Progenitor cell of endocrine pancreas (in vitro differentiated cells): ENCODE measurements around the gene NANOS1. TPM values are rescaled to one million over a fixed set of nuclear protein-coding genes. Genes with fewer than 3 reads are reported as not detected.

Source experiments
- DNase-seq: peaks from one replicate; pipeline ENCODE4 v3.0.0; 2021; ENCODE audit warnings: low spot score; ENCODE audit not compliant: unreplicated experiment
- H3K27ac Mint-ChIP-seq: 2 replicates; pipeline ENCODE4 v1.8.0; 2021; ENCODE audit warnings: mild to moderate bottlenecking, moderate library complexity, mixed read lengths
- H3K27me3 Mint-ChIP-seq: 2 replicates; pipeline ENCODE4 v1.8.0; 2021; ENCODE audit warnings: mixed read lengths
- H3K36me3 Mint-ChIP-seq: 2 replicates; pipeline ENCODE4 v1.8.0; 2022; ENCODE audit warnings: mixed read lengths; ENCODE audit not compliant: insufficient read depth
- H3K4me1 Mint-ChIP-seq: 2 replicates; pipeline ENCODE4 v1.8.0; 2021; ENCODE audit warnings: low read depth, mixed read lengths
- H3K4me3 Mint-ChIP-seq: 2 replicates; pipeline ENCODE4 v1.8.0; 2021; ENCODE audit warnings: low read depth, mild to moderate bottlenecking, moderate library complexity, mixed read lengths
- H3K9me3 Mint-ChIP-seq: 2 replicates; pipeline ENCODE4 v1.8.0; 2021; ENCODE audit warnings: low read depth, mixed read lengths
- total RNA-seq: library from RNA; stranded (reverse); gene quantifications from 2 replicates; pipeline ENCODE4 v1.2.1, GENCODE V29; 2021
- TF ChIP-seq, protein P1 (sequence below): fragments of 200-600 bp; sonication (generic); IDR thresholded peaks from one replicate; pipeline ENCODE4 v1.5.0; 2021; ENCODE audit warnings: antibody characterized with exemption, mild to moderate bottlenecking; ENCODE audit not compliant: unreplicated experiment

The NANOS1 gene
- total RNA-seq, 1 donor from 2014 or later = 2.7 TPM

DNA sequence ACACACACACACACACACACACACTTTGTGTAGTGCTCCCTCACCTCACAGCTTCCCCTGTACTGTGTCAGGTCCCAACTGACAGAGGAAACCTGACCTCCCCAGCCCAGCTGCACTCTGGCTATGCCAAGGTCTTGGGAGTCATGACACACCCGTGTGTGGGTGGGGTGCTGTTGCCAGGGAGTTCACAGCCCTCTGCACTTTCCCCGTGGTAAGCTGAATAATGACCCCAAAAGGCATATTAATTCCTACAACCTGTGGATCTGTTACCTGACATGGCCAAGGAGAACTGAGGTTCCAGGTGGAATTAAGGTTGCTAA lies 8.9 kb upstream of the NANOS1 start:
- DNase-seq = no peak
- Mint-ChIP-seq H3K36me3 (no peaks in the 10 kb centered on the region), H3K4me3 (no peak overlapping the region), H3K9me3 (no peaks in the 10 kb centered on the region), H3K27me3 (peaks cover 8% of the 10 kb centered on the region), H3K27ac (no peak overlapping the region), H3K4me1 (no peaks in the 10 kb centered on the region)
- TF ChIP-seq, protein P1, sequence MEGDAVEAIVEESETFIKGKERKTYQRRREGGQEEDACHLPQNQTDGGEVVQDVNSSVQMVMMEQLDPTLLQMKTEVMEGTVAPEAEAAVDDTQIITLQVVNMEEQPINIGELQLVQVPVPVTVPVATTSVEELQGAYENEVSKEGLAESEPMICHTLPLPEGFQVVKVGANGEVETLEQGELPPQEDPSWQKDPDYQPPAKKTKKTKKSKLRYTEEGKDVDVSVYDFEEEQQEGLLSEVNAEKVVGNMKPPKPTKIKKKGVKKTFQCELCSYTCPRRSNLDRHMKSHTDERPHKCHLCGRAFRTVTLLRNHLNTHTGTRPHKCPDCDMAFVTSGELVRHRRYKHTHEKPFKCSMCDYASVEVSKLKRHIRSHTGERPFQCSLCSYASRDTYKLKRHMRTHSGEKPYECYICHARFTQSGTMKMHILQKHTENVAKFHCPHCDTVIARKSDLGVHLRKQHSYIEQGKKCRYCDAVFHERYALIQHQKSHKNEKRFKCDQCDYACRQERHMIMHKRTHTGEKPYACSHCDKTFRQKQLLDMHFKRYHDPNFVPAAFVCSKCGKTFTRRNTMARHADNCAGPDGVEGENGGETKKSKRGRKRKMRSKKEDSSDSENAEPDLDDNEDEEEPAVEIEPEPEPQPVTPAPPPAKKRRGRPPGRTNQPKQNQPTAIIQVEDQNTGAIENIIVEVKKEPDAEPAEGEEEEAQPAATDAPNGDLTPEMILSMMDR = no peak

DNA sequence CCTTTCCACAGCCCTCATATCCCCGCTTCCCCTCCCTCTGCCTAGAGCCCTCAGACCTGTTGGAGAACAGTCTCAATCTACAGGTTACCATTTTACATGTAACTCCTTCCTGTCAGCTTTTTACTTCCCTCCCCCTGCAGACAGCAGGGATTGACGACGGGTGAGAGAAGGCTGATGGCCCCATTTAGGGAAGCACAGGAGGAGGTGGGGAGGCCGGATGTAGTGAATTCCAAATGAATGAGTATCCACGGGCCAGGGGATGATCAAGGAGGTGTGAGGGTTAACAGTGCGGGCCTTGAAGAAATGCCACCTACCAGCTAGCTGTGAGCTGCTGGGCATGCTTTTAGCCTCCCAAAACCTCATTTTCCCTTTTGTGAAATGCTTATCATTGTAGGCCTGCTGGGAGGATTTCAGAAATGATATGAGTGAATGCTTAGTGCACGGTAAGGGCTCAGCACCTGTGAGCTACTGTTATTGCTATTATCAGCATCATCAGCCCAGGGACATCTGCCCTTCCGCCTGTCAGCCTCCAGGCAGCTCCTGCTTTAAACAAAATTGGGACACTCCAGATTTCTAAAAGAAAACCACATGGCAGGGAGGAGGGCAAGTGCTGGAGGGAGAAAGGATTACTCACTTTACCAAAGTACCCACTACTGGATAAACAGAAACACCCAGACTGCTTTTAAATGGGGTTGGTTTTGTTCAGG lies 6.5 kb upstream of the NANOS1 start:
- Mint-ChIP-seq H3K9me3 (no peaks in the 10 kb centered on the region), H3K27ac (no peak overlapping the region), H3K36me3 (no peaks in the 10 kb centered on the region), H3K4me3 (no peak overlapping the region), H3K27me3 (peaks cover 21% of the 10 kb centered on the region), H3K4me1 (no peaks in the 10 kb centered on the region)
- TF ChIP-seq, protein P1 = no peak
- no peak for DNase-seq

DNA sequence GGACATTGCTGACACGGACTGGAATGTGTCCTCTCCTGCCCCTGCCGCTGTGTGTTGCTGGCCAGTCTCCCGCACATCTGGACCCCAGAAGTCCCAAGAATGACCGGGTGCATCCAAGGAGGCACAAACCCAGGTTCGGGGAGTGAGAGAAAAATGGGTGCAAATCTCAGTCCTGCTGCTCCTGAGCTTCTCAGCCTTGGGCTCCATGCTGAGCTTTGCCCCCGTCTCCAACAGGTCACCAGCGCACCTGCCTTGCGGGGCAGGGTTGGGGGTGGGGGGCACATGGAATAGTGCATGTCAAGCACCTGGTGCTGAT lies 6.0 kb upstream of the NANOS1 start:
- Mint-ChIP-seq H3K4me1 (no peaks in the 10 kb centered on the region), H3K27me3 (peaks cover 25% of the 10 kb centered on the region), H3K9me3 (no peaks in the 10 kb centered on the region), H3K4me3 (no peak overlapping the region), H3K36me3 (no peaks in the 10 kb centered on the region), H3K27ac (no peak overlapping the region)
- DNase-seq = no peak
- TF ChIP-seq, protein P1 = no peak

DNA sequence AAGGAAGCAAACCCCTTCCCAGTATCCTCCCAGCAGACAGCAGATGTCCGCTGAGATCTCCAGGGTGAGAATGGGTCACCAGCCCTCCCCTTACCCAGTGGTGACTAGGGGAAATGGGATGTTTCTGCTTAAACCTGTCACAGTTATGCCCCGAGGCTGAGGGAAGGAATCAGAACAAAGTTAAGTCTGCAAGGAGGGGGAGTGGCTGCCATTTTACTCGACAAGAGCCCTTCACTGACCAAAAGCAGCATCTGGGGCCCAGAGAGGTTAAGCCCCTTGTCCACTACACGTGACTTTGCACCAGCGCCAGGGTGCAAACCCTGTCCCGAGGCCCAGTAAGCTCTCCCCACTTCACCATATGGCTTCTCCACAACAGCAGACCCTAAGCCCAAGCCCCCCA lies 4.6 kb upstream of the NANOS1 start:
- Mint-ChIP-seq H3K9me3 (no peaks in the 10 kb centered on the region), H3K36me3 (no peaks in the 10 kb centered on the region), H3K4me3 (no peak overlapping the region), H3K27ac (no peak overlapping the region), H3K27me3 (peaks cover 25% of the 10 kb centered on the region), H3K4me1 (no peaks in the 10 kb centered on the region)
- TF ChIP-seq, protein P1 = no peak
- DNase-seq = no peak

DNA sequence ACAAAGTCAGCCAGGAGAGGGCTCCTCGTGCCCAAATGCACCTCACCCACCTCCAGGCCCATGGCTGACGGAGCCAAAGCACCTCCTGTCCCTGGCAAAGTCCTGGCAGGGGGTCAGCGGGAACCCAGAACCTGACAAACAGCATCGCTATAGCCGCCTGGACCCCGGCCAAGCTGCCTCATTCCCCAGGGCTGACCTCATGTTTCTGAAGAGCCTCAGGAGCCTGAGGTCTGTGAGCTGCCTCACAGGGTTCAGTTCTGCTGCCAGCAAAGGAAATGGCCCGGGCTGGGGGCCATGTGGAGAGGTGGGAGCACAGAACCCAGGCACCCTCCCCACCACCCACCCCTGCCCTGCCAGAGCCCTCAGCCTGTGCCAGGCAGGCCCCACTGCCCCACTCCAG lies 4.2 kb upstream of the NANOS1 start:
- TF ChIP-seq, protein P1 = no peak
- Mint-ChIP-seq H3K4me3 (no peak overlapping the region), H3K27me3 (peaks cover 25% of the 10 kb centered on the region), H3K4me1 (no peaks in the 10 kb centered on the region), H3K27ac (no peak overlapping the region), H3K9me3 (no peaks in the 10 kb centered on the region), H3K36me3 (no peaks in the 10 kb centered on the region)
- no peak for DNase-seq
